HepG2 (cell line): Measurements from ENCODE around the gene RBBP5.

ENCODE experiments used
- CTCF ChIP-seq: sonication (generic); formaldehyde crosslinking; IDR thresholded peaks from 2 replicates; pipeline ENCODE4 v1.5.0; 2020; ENCODE audit warnings: mild to moderate bottlenecking, missing genetic modification reagents, moderate library complexity
- MXD4 ChIP-seq: IDR thresholded peaks from 2 replicates; pipeline ENCODE4 v1.6.1; 2016; ENCODE audit warnings: mild to moderate bottlenecking, missing biosample characterization, missing genetic modification reagents
- POLR2AphosphoS5 ChIP-seq: IDR thresholded peaks from 2 replicates; pipeline ENCODE4 v1.6.1; 2012; ENCODE audit warnings: low read depth, low read length
- ZNF274 ChIP-seq: sonication (generic); formaldehyde crosslinking; IDR thresholded peaks from 2 replicates; pipeline ENCODE4 v1.5.1; 2020; ENCODE audit warnings: mild to moderate bottlenecking, missing genetic modification reagents

GRCh38 chr1:205072286-205072685 lies 49.5 kb downstream of the RBBP5 start:
- TF ChIP-seq CTCF (CRISPR knock-in tag) (no peak), ZNF274 (no peak), POLR2AphosphoS5 (no peak), MXD4 (CRISPR knock-in tag) (no peak)
